NCI-H446 treated with DMSO at 0.1 percent for 48 hours (cell line): Measurements from ENCODE around the gene METTL24.
"Not testable (repeated sequence)": the region's sequence is repeated elsewhere in the genome, so short reads cannot be mapped to it uniquely, and the experiment has no call there.

Experiments
- DNase-seq: peaks from one replicate; lab custom pipeline; 2025; lab: John Stamatoyannopoulos, UW

Gene METTL24

GRCh38 chr6:110265273-110265672 is 92.9 kb downstream of the METTL24 start:
- no peak for DNase-seq

DNA sequence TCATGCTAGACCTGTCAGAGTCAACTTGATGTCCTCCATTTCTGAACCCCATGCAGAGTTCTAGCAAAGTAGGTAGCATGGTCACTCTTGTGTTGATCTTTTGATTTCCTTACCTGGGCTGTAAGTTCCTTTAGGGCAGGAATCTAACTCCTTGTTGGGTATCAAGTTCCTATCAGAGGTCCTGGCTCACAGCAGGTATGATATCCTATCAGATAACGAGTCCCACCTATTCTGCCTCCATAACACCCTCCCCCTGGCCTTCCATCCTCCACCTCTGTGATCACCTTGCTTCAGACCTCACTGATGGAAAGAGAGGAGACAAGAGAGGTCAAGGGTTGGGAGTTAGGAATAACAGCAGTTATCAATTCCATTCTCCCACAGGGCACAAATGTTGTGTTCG is 101.8 kb downstream of the METTL24 start:
- no peak for DNase-seq

DNA sequence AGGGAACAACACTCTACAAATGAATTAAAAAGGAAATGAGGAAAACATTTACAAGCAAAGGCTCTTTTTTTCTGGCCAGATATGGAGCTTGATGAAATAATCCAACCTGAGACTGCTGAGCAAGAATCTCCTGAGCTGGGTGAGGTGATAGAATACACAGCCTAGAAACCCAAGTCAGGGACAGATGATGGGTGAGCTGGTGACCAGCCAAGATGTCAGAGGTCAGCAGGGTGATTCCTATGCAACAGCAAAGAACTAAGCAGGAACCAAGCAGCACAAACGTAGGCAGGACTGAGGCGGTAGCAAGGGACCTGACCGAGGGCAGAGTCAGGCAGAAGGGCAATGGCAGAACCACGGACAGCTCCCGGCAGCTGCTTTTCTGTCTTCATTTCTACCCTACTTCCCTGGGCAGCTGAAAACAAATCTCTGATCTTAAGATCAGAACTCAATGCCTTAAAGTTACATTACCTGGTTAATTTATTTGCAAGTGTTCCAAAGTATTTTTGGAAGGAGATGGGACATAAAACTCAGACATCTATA is 102.9 kb downstream of the METTL24 start:
- DNase-seq = no peak

- no peak for DNase-seq
Measured at GRCh38 chr6:110250838-110251237, 107.3 kb downstream of the METTL24 start.

DNA sequence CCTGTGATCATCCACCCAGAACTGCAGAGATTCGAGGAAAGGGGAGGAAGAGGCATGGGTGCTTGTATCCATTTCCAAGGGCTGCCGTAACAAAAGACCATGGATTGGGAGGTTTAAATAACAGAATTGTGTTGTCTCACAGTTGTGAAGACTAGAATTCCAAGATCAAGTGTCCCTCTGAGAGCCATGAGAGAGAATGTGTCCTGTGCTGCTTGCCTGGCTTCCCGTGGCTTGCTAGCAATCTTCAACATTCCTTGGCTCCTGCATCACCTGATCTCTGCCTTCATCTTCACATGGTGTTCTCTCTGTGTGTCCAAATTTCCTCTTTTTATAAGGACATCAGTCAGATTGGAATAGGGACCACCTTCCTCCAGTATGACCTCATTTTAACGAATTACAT is 108.1 kb downstream of the METTL24 start:
- DNase-seq = no peak

GRCh38 chr6:110246900-110247546 is 111.1 kb downstream of the METTL24 start:
- no peak for DNase-seq

- no peak for DNase-seq
Measured at GRCh38 chr6:110246378-110246777, 111.8 kb downstream of the METTL24 start.

- DNase-seq = not testable (repeated sequence)
Measured at GRCh38 chr6:110244621-110245020, 113.5 kb downstream of the METTL24 start.

DNA sequence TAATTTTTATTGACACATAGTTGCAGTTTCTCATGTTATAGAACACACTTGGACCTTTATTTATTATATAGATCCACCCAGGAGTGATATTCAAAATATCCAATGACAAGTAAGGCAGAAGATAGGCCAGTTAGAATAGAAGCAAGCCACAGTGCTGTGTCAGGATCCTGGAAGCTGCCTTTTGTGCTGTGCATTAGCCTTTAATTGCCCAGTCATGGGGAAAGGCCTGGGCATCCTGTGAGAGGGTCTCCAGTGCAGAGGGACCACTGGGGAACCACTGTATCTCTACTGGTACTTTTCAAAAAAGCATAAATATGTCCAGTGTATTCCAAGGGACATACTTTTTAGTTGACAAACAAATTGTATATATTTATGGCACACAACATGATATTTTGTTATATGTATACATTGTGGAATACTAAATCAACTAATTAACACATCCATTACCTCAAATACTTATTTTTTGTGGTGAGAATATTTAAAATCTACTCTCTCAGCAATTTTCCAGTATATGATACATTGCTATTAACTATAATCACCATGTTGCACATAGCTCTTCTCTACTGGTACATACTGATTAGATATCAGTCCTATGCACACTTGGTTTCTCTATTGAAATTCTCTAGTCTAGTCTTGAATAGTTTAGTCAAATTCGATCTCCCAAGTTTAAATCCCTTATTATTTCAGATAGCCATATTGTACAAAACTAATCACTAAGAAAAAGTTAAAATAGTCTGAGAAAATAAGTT is 118.4 kb downstream of the METTL24 start:
- no peak for DNase-seq

- DNase-seq = not testable (repeated sequence)
Measured at GRCh38 chr6:110236007-110236406, 122.1 kb downstream of the METTL24 start.

- no peak for DNase-seq
Measured at GRCh38 chr6:110233770-110234374, 124.3 kb downstream of the METTL24 start.

DNA sequence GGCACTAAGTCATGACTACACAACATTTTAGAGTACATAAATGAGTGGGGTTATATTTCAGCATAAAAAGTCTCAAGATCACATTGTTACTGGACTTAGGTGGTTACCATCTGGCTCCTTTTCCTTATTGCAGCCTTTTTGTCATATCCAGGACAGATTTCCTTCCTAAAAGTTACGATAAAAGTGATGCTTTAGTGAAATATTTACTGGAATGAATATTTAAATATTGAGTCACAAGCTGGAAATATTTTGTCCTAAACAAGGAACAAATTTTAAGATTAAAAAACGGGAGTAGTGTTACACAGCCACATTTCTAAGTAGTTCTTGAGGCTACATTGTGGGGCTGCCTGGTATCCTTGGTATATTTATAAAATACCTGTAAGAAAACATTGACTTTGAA is 125.7 kb downstream of the METTL24 start:
- DNase-seq = no peak

DNA sequence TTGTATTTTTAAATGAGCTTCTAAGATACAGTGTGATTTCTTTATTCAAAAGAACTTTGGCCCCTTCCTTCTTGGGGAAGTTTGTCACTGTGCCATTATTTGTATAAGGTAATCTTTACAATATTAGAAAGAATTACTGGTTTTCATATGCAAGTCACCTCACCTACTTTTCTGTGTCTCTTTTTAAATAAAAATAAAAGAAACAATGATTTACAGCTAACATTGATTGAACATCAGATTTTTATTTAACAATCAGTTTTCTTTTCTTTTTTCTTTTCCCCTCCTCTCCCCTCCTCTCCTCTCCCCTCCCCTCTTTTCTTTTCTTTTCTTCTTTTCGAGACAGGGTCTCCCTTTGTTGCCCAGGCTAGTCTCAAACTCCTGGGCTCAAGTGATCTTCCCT is 131.9 kb downstream of the METTL24 start:
- DNase-seq = no peak

- no peak for DNase-seq
Measured at GRCh38 chr6:110221738-110222137, 136.4 kb downstream of the METTL24 start.

DNA sequence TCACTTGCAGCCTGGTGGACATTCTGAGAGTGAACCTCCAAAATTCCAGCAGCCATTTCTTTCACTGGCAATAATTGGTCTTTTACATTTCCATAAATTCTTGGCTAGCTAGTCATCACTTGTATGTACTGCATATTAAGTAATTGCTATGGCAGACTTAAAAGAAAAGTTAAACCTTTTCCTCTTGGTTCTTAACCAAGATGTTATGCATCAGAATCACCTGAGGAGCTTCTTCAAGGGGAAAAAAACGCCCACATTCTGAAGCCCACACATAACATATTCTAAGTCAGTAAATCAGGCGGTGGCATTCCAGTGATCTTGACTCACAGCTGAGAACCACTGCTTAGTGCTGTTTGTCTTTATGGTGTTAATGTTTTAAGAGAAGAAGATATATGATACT is 140.9 kb downstream of the METTL24 start:
- DNase-seq = no peak

- no peak for DNase-seq
Measured at GRCh38 chr6:110216140-110216539, 142.0 kb downstream of the METTL24 start.

- DNase-seq = no peak
Measured at GRCh38 chr6:110214338-110214737, 143.8 kb downstream of the METTL24 start.

GRCh38 chr6:110211753-110212152 is 146.4 kb downstream of the METTL24 start:
- no peak for DNase-seq

GRCh38 chr6:110207652-110208051 is 150.5 kb downstream of the METTL24 start:
- DNase-seq = no peak

DNA sequence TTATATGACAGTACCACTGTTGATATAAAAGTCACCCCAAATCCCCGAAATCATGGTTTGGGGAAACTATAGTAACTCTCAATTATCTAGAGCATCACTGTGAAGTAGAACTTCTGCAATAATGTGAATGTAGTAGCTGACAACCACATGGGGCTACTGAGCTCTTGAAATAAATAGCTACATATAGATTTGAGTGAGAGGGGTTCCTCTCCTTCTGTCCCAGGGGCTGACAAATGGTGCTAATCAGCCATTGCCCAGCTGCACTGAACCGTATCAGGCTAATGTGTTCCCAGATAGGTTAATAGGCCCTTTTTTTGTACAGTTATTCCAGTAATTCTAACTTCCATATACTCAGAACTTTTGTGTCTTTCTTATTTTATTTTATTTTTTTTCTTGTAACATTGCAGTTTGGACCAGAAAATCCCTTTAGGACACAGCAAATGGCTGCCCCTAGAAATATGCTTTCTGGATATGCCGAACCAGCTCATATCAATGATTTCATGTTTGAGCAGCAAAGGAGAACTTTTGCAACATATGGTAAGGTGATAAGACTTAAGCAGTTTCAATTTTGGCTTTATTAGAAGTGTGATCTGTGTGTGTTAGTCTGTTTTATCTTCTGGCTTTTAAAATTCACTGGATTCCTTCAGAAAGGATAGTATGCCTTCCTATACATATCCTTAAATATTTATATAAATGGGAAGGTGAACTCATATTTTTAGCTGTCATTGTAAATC is 156.8 kb downstream of the METTL24 start:
- no peak for DNase-seq

DNA sequence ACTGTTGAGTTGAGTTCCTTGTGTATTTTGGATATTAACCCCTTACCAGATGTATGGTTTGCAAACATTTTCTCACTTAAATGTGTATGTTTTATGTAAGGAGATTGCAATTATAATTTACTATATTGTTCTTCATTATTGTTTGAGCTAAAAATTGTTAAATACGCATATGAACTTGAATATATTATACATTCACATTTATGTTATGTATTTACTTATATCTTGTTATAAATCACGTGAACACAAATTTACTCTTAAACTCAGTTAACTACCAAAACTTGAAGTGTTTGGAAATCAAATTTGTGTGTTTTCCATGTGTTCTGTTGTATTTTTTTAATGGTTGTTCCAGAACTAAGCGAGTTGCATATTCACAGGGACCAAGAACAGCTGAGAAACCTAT is 159.6 kb downstream of the METTL24 start:
- DNase-seq = no peak

- DNase-seq = no peak
Measured at GRCh38 chr6:110196874-110197273, 161.3 kb downstream of the METTL24 start.
